ENCODE measurements around the gene PHOSPHO1. TPM values are rescaled to one million over a fixed set of nuclear protein-coding genes. Genes with fewer than 3 reads are reported as not detected.

Gene PHOSPHO1
- polyA plus RNA-seq, 2 of the 4 experiments (the other 2 are of a cell fraction), result 0.32 to 1.6 TPM

- H3K4me2 ChIP-seq, result peak overlapping the region; percentile 6; the same call in 2 of the 3 replicates
- H3K4me1 ChIP-seq, result peaks cover 20% of the 10 kb centered on the region
- WGBS (ENCODE audit: missing lambda C conversion rate), result 20% methylated on average over 5 of the region's 5 CpGs
- POLR2A ChIA-PET, result no interaction called here
- FAIRE-seq (no peak), ATAC-seq (no peak), DNase-seq (ENCODE audit: low read depth in 1 of 2, low spot score in 1 of 2) (peak in 1 of 2 experiments; percentile 58)
- no peak overlapping the region for H3K4me3 ChIP-seq
- H3K27ac ChIP-seq, result peak overlapping the region; percentile 37 to 67; a peak in 5 of 6 replicates
- CTCF ChIA-PET, result interaction anchor here (0.8 to 17.4 kb wide), 5 partner anchors 10 to 383 kb away, joined by 3 to 224 read pairs (median 4); partner anchors contain the start of gene PHOSPHO1
- no peaks in the 10 kb centered on the region for H3K9me3 ChIP-seq
- TF ChIP-seq FOSL2 (IDR thresholded peaks at IDR 0.05) (no peak), FOSL2 (CRISPR knock-in tag; IDR thresholded peaks at IDR 0.05) (0 out of 2 replicates have a peak, but pooled peaks have one; percentile 9), HEYL (CRISPR knock-in tag; IDR thresholded peaks at IDR 0.05) (0 out of 2 replicates have a peak, but pooled peaks have one; percentile 49), FOXS1 (CRISPR knock-in tag; IDR thresholded peaks at IDR 0.05) (peak; percentile 75; the same call in 1 of the 2 replicates), HOXB5 (CRISPR knock-in tag; IDR thresholded peaks at IDR 0.05) (peak; percentile 90; the same call in 1 of the 2 replicates), EP300 (IDR thresholded peaks at IDR 0.05) (no peak), EHF (CRISPR knock-in tag; IDR thresholded peaks at IDR 0.05) (peak; percentile 87; the same call in 1 of the 2 replicates), RFX5 (IDR thresholded peaks at IDR 0.05) (no peak), MAX (IDR thresholded peaks at IDR 0.05) (no peak; the same call in 1 of the 2 replicates), GATA3 (IDR thresholded peaks at IDR 0.05; ENCODE audit: borderline replicate concordance) (peak; percentile 65; the same call in 1 of the 2 replicates), NPAS2 (CRISPR knock-in tag; IDR thresholded peaks at IDR 0.05; ENCODE audit: borderline replicate concordance) (no peak), HOXB13 (CRISPR knock-in tag; IDR thresholded peaks at IDR 0.05; ENCODE audit: low read depth) (peak; percentile 96; the same call in 1 of the 2 replicates), RARB (CRISPR knock-in tag; IDR thresholded peaks at IDR 0.05) (peak; percentile 59; the same call in 1 of the 2 replicates), CTCF (IDR thresholded peaks at IDR 0.05) (no peak), EHMT2 (IDR thresholded peaks at IDR 0.05; ENCODE audit: low read depth) (no peak), BCL3 (IDR thresholded peaks at IDR 0.05) (no peak), ATOH8 (CRISPR knock-in tag; IDR thresholded peaks at IDR 0.05; ENCODE audit: low read depth) (peak; percentile 95), RCOR1 (IDR thresholded peaks at IDR 0.05; ENCODE audit: low read depth, low read length) (no peak), BHLHE40 (IDR thresholded peaks at IDR 0.05; ENCODE audit: low read depth, low read length) (no peak), USF2 (IDR thresholded peaks at IDR 0.05) (peak; percentile 44; the same call in 1 of the 2 replicates), ZNF302 (CRISPR knock-in tag; IDR thresholded peaks at IDR 0.05) (peak; percentile 93; the same call in 1 of the 2 replicates), ESRRA (IDR thresholded peaks at IDR 0.05; ENCODE audit: borderline replicate concordance, low read length) (no peak), ZFP36 (IDR thresholded peaks at IDR 0.05; ENCODE audit: borderline replicate concordance, partially characterized antibody) (no peak)
Measured at GRCh38 chr17:49197346-49197998, 33.1 kb downstream of the PHOSPHO1 start.
